Cerebellar cortex (tissue), 1 donor: ENCODE results near the gene MRPL14.

ENCODE experiments used
- DNase-seq: peaks from one replicate; pipeline ENCODE4 v3.0.0-alpha.2; 2015; ENCODE audit warnings: low spot score

Gene MRPL14

GRCh38 chr6:44122801-44123200 lies 4.5 kb downstream of the MRPL14 start:
- DNase-seq, result no peak

- DNase-seq, result no peak
These were observed 6.4 kb downstream of the MRPL14 start for GRCh38 chr6:44120692-44121443.

GRCh38 chr6:44119704-44120262 lies 7.5 kb downstream of the MRPL14 start:
- no peak for DNase-seq

GRCh38 chr6:44117397-44118128 lies 9.7 kb downstream of the MRPL14 start:
- DNase-seq, result no peak

- no peak for DNase-seq
These were observed 10.4 kb downstream of the MRPL14 start for GRCh38 chr6:44116641-44117382.

- no peak for DNase-seq
These were observed 11.4 kb downstream of the MRPL14 start for GRCh38 chr6:44115866-44116265.

GRCh38 chr6:44113414-44113813 lies 13.8 kb downstream of the MRPL14 start:
- no peak for DNase-seq

- no peak for DNase-seq
These were observed 15.5 kb downstream of the MRPL14 start for GRCh38 chr6:44111434-44112417.

- no peak for DNase-seq
These were observed 16.3 kb downstream of the MRPL14 start for GRCh38 chr6:44110966-44111365.

- DNase-seq, result no peak
These were observed 17.1 kb downstream of the MRPL14 start for GRCh38 chr6:44110005-44110676.

- no peak for DNase-seq
These were observed 18.0 kb downstream of the MRPL14 start for GRCh38 chr6:44109212-44109611.

GRCh38 chr6:44108471-44108870 lies 18.8 kb downstream of the MRPL14 start:
- no peak for DNase-seq

- no peak for DNase-seq
These were observed 20.2 kb downstream of the MRPL14 start for GRCh38 chr6:44107017-44107416.

GRCh38 chr6:44105993-44106740 lies 21.1 kb downstream of the MRPL14 start:
- DNase-seq, result no peak

- peak; percentile 64 for DNase-seq
These were observed 22.1 kb downstream of the MRPL14 start for GRCh38 chr6:44105146-44105545.

GRCh38 chr6:44104481-44105021 lies 22.7 kb downstream of the MRPL14 start:
- no peak for DNase-seq

GRCh38 chr6:44102527-44102926 lies 24.7 kb downstream of the MRPL14 start:
- DNase-seq, result no peak

- no peak for DNase-seq
These were observed 25.4 kb downstream of the MRPL14 start for GRCh38 chr6:44101832-44102231.

- DNase-seq, result peak; percentile 44
These were observed 27.1 kb downstream of the MRPL14 start for GRCh38 chr6:44100088-44100550.

- no peak for DNase-seq
These were observed 28.1 kb downstream of the MRPL14 start for GRCh38 chr6:44099192-44099591.
